ENCODE data around the gene IL4R. TPM values are rescaled to one million over a fixed set of nuclear protein-coding genes. Genes with fewer than 3 reads are reported as not detected.

The IL4R gene
- total RNA-seq, 1 experiment from 2014 or later: 99.0 TPM

GRCh38 chr16:27363246-27363632, 49.5 kb downstream of the IL4R start:
- no peak for TF ChIP-seq CTCF (IDR thresholded peaks at IDR 0.05; ENCODE audit: unreplicated experiment)
- CTCF ChIA-PET: no interaction called here
- Mint-ChIP-seq H3K27ac (ENCODE audit: unreplicated experiment) (peak overlapping the region; percentile 90), H3K4me1 (ENCODE audit: low read depth, unreplicated experiment) (peaks cover 27% of the 10 kb centered on the region), H3K4me3 (ENCODE audit: low read depth, unreplicated experiment) (peak overlapping the region; percentile 39), H3K9me3 (ENCODE audit: low read depth, unreplicated experiment) (no peaks in the 10 kb centered on the region), H3K36me3 (ENCODE audit: insufficient read depth, unreplicated experiment) (peaks cover 88% of the 10 kb centered on the region), H3K27me3 (ENCODE audit: unreplicated experiment) (no peaks in the 10 kb centered on the region)
- BruUV-seq (replicated peaks): no TSS peak
- no peak for DNase-seq
- intact Hi-C loops (cut with micrococcal nuclease; ENCODE audit: unreplicated experiment): loop anchor here (10.0 kb wide), 1 partner anchor 278 kb away; no protein-coding TSS in a partner anchor

GRCh38 chr16:27363797-27364196, 50.0 kb downstream of the IL4R start:
- H3K4me1 Mint-ChIP-seq (ENCODE audit: low read depth, unreplicated experiment): peaks cover 27% of the 10 kb centered on the region
- intact Hi-C loops (cut with micrococcal nuclease; ENCODE audit: unreplicated experiment): loop anchor here (2.0 to 10.0 kb wide), 5 partner anchors 41 to 279 kb away; partner anchors contain the start of gene NSMCE1
- CTCF ChIA-PET: interaction anchor here (1.0 kb wide), 1 partner anchor 45 kb away, joined by 5 read pairs; no protein-coding TSS in a partner anchor

GRCh38 chr16:27364493-27365141, 50.8 kb downstream of the IL4R start:
- no peak for TF ChIP-seq CTCF (IDR thresholded peaks at IDR 0.05; ENCODE audit: unreplicated experiment)
- CTCF ChIA-PET: interaction anchor here (1.0 to 1.7 kb wide), 2 partner anchors 42 to 46 kb away, joined by 5 to 12 read pairs; no protein-coding TSS in a partner anchor
- H3K36me3 Mint-ChIP-seq (ENCODE audit: insufficient read depth, unreplicated experiment): peaks cover 74% of the 10 kb centered on the region
- DNase-seq: peak; percentile 78
- intact Hi-C loops (cut with micrococcal nuclease; ENCODE audit: unreplicated experiment): loop anchor here (1.0 to 10.0 kb wide), 7 partner anchors 42 to 280 kb away; partner anchors contain the start of gene NSMCE1
- H3K4me3 Mint-ChIP-seq (ENCODE audit: low read depth, unreplicated experiment): peak overlapping the region; percentile 39
- H3K27me3 Mint-ChIP-seq (ENCODE audit: unreplicated experiment): no peaks in the 10 kb centered on the region
- peak overlapping the region; percentile 90 for H3K27ac Mint-ChIP-seq (ENCODE audit: unreplicated experiment)
- TSS peak; percentile 94 for BruUV-seq (replicated peaks)
- peaks cover 27% of the 10 kb centered on the region for H3K4me1 Mint-ChIP-seq (ENCODE audit: low read depth, unreplicated experiment)
- H3K9me3 Mint-ChIP-seq (ENCODE audit: low read depth, unreplicated experiment): no peaks in the 10 kb centered on the region

More at GRCh38 chr16:27363797-27364196, 50.0 kb downstream of the IL4R start:
- TSS peak; percentile 2 for BruUV-seq (replicated peaks)
- peak; percentile 90 for DNase-seq
- Mint-ChIP-seq H3K9me3 (ENCODE audit: low read depth, unreplicated experiment) (no peaks in the 10 kb centered on the region), H3K27ac (ENCODE audit: unreplicated experiment) (peak overlapping the region; percentile 90), H3K27me3 (ENCODE audit: unreplicated experiment) (no peaks in the 10 kb centered on the region), H3K36me3 (ENCODE audit: insufficient read depth, unreplicated experiment) (peaks cover 82% of the 10 kb centered on the region), H3K4me3 (ENCODE audit: low read depth, unreplicated experiment) (peak overlapping the region; percentile 39)
- TF ChIP-seq CTCF (IDR thresholded peaks at IDR 0.05; ENCODE audit: unreplicated experiment): no peak

GRCh38 chr16:27365142-27366089, 51.6 kb downstream of the IL4R start:
- H3K9me3 Mint-ChIP-seq (ENCODE audit: low read depth, unreplicated experiment): peaks cover 3% of the 10 kb centered on the region
- CTCF ChIA-PET: interaction anchor here (0.6 to 1.7 kb wide), 4 partner anchors 43 to 197 kb away, joined by 3 to 12 read pairs (median 4); no protein-coding TSS in a partner anchor
- peak; percentile 68 for DNase-seq
- TSS peak; percentile 13 for BruUV-seq (replicated peaks)
- intact Hi-C loops (cut with micrococcal nuclease; ENCODE audit: unreplicated experiment): loop anchor here (1.0 to 10.0 kb wide), 7 partner anchors 43 to 281 kb away; partner anchors contain the start of gene NSMCE1
- H3K36me3 Mint-ChIP-seq (ENCODE audit: insufficient read depth, unreplicated experiment): peaks cover 72% of the 10 kb centered on the region
- peak overlapping the region; percentile 39 for H3K4me3 Mint-ChIP-seq (ENCODE audit: low read depth, unreplicated experiment)
- peaks cover 27% of the 10 kb centered on the region for H3K4me1 Mint-ChIP-seq (ENCODE audit: low read depth, unreplicated experiment)
- peak overlapping the region; percentile 90 for H3K27ac Mint-ChIP-seq (ENCODE audit: unreplicated experiment)
- TF ChIP-seq CTCF (IDR thresholded peaks at IDR 0.05; ENCODE audit: unreplicated experiment): no peak
- H3K27me3 Mint-ChIP-seq (ENCODE audit: unreplicated experiment): no peaks in the 10 kb centered on the region
